Measurements from ENCODE around the gene ARF1.
A peak's percentile ranks its signal among the peaks of the same experiment; 100 is the strongest.

ARF1 gene

GRCh38 chr1:228098323-228098931, 15.9 kb downstream of the ARF1 start:
- Mint-ChIP-seq H3K4me3 (no peak overlapping the region), H3K4me1 (peaks cover 14% of the 10 kb centered on the region), H3K27ac (no peak overlapping the region), H3K36me3 (ENCODE audit: low read depth) (peaks cover 59% of the 10 kb centered on the region), H3K9me3 (peaks cover 25% of the 10 kb centered on the region), H3K27me3 (ENCODE audit: low read depth, poor library complexity) (peaks cover 3% of the 10 kb centered on the region)
- no peak for TF ChIP-seq CTCF (IDR thresholded peaks at IDR 0.05)
- DNase-seq = no peak

- Mint-ChIP-seq H3K27ac (no peak overlapping the region), H3K4me1 (peaks cover 20% of the 10 kb centered on the region), H3K27me3 (ENCODE audit: low read depth, poor library complexity) (peaks cover 3% of the 10 kb centered on the region), H3K9me3 (peaks cover 17% of the 10 kb centered on the region), H3K36me3 (ENCODE audit: low read depth) (peaks cover 50% of the 10 kb centered on the region), H3K4me3 (no peak overlapping the region)
- no peak for TF ChIP-seq CTCF (IDR thresholded peaks at IDR 0.05)
- no peak for DNase-seq
Measured at GRCh38 chr1:228099331-228099732, 16.8 kb downstream of the ARF1 start.

GRCh38 chr1:228100822-228101613, 18.5 kb downstream of the ARF1 start:
- H3K36me3 Mint-ChIP-seq (ENCODE audit: low read depth) = peaks cover 33% of the 10 kb centered on the region
- no peak overlapping the region for H3K27ac Mint-ChIP-seq
- DNase-seq = no peak
- peak overlapping the region; percentile 75 for H3K4me3 Mint-ChIP-seq
- peaks cover 2% of the 10 kb centered on the region for H3K27me3 Mint-ChIP-seq (ENCODE audit: low read depth, poor library complexity)
- peaks cover 25% of the 10 kb centered on the region for H3K4me1 Mint-ChIP-seq
- no peak for TF ChIP-seq CTCF (IDR thresholded peaks at IDR 0.05)
- H3K9me3 Mint-ChIP-seq = peaks cover under 1% of the 10 kb centered on the region

GRCh38 chr1:228101614-228101993, 19.1 kb downstream of the ARF1 start:
- no peak for DNase-seq
- Mint-ChIP-seq H3K36me3 (ENCODE audit: low read depth) (peaks cover 31% of the 10 kb centered on the region), H3K4me3 (peak overlapping the region; percentile 75), H3K9me3 (no peaks in the 10 kb centered on the region), H3K4me1 (peaks cover 25% of the 10 kb centered on the region), H3K27ac (no peak overlapping the region), H3K27me3 (ENCODE audit: low read depth, poor library complexity) (peaks cover 2% of the 10 kb centered on the region)
- TF ChIP-seq CTCF (IDR thresholded peaks at IDR 0.05) = no peak

- no peak for TF ChIP-seq CTCF (IDR thresholded peaks at IDR 0.05)
- Mint-ChIP-seq H3K36me3 (ENCODE audit: low read depth) (peaks cover 28% of the 10 kb centered on the region), H3K4me1 (peaks cover 25% of the 10 kb centered on the region), H3K9me3 (no peaks in the 10 kb centered on the region), H3K4me3 (peak overlapping the region; percentile 92), H3K27me3 (ENCODE audit: low read depth, poor library complexity) (peaks cover 2% of the 10 kb centered on the region), H3K27ac (no peak overlapping the region)
- peak; percentile 74 for DNase-seq
Measured at GRCh38 chr1:228101994-228102790, 19.7 kb downstream of the ARF1 start.

Data from nephron progenitor cell (in vitro differentiated cells).